Stimulated activated CD4-positive, alpha-beta T cell treated with anti-CD3 and anti-CD28 coated beads, Interleukin-12 subunit alpha, Interleukin-12 subunit beta, amount 100 ng/mL, for 24 hours (primary cell): Measurements from ENCODE around the gene SATB1.
"Not testable (repeated sequence)": the region's sequence is repeated elsewhere in the genome, so short reads cannot be mapped to it uniquely, and the experiment has no call there.

Experiments
- DNase-seq, 2 experiments: peaks; one replicate each; pipeline ENCODE4 v3.0.0-alpha.2; 2020; ENCODE audit warnings: low read depth in 2 of 2

SATB1 gene

DNA sequence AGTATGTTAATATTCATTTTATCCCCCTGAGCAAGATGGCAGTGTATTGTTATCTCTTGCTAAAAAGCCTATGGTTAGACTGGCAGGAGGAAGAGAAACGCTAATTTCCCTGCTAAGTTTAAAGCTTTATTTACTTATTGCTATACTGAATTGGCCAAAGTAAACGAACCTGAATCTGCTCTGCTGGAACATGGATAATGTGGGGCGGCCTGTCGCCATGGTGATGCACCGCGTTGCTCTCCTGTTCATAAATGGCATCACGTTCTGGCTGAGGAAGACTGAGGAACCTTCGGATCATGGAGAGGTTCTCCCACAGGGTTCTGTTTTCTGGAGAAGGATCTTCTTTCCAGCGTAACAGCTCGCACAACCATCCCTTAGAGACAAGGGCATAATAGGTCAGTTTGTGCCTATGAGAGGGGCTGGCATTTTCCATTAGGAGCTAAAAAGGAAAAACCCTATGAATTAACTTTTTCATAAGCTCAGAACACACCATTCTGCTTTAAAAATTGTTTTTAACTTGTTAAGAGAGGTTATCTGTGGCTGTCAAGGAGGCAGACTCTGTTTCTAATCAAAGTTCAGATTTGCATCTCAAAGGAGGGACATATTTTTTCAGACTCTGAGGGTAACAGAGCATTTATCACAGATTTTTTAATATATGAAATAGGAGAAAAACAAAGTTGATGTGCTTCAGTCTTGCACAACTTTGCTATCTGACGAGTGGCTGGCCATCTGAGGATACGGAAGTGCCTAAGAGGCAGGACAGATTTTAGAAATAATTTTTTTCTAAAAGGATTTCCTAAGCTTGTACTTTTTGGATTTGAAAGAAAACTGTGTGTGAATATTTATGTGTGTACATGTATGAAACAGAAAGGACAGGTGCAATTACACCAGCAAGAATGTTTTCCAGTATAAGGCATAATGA is 73.1 kb downstream of the SATB1 start:
- no peak for DNase-seq

DNA sequence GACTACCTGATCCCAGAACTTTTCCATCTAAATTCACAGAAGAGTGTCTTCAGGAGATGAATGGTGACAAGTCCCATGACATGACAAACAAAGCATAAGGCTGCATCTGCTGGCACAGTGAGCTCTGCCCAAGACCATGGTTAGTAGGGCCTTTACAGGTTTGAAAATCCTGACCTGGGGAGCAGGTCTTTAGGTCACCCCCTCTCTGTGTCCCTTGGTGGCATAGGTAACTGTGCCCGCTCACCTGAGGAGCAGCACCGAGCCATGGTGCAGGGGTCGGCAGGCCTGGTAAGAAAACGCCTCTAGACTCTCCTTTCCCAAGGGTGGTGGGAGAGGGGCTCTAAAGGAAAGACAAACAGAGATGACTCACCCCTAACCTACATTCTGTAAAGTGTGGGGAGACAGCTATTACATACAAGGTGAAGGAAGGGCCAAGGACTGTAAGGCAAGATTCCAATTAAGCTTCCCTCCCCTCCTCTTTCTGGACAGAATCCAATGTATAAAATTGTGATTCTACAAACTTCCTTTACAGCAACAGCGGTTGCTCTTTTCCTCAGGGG is 74.0 kb downstream of the SATB1 start:
- DNase-seq: no peak

DNA sequence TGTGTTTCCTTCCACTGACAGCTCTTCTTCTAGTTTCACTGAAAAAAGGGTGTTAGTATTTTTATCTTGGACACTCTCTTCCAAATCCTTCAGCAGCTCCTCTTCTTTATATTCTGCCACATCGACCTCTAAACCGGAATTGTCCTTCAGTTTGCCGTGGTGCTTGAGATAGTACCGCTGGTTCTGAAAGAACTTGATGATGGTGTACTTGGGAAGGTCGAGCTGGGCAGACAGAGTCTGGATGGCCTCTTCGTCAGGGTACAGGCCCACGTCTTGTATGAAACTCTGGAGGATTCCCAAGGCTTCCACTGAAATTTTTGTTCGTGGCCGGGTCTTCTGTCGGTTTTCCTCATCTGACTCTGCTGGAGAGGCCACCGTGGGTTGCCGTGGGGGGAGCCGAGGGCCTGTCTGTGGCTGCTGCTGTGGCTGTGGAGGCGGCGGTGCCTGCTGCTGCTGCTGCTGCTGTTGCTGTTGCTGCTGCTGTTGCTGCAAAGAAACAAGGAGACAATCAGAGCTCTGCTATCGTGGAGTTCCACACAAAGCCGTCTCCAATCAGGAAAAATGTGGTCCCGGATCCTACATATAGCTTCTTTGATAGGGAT is 75.8 kb downstream of the SATB1 start:
- no peak for DNase-seq

DNA sequence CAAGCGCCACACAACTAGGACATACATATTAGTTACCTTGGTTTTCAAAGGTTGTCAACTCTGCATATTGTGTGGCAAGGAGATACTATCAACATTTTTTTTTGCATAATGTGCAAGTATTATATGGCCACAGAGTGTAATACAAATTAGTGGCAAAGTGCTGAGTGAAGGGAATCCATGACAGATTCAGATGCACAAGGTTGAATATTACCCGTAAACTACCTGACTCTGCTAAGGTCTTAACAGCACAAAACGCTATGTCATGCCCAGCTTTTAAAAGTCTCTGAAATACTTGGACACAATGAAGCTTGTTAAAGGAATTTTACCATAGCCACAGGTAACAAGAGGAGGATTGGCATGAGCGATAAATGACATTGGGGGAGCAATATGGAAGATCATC is 79.0 kb downstream of the SATB1 start:
- DNase-seq: no peak

DNA sequence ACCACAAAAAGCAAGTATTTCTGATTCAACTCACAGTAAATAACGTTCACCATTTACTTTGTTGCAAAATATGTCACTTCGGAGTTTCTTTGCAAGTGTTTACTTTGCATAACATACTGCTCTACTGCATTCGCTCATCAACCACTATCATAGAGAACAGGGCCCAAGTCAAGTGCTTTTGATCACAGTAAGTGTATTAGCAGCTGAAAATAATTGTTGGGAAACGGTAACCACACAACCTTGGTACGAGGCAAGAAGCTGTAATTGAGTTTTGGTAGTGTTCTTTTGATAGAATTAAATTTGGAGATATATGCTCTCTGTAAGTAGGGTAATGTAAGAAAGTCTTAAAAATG is 80.1 kb downstream of the SATB1 start:
- DNase-seq: no peak

DNA sequence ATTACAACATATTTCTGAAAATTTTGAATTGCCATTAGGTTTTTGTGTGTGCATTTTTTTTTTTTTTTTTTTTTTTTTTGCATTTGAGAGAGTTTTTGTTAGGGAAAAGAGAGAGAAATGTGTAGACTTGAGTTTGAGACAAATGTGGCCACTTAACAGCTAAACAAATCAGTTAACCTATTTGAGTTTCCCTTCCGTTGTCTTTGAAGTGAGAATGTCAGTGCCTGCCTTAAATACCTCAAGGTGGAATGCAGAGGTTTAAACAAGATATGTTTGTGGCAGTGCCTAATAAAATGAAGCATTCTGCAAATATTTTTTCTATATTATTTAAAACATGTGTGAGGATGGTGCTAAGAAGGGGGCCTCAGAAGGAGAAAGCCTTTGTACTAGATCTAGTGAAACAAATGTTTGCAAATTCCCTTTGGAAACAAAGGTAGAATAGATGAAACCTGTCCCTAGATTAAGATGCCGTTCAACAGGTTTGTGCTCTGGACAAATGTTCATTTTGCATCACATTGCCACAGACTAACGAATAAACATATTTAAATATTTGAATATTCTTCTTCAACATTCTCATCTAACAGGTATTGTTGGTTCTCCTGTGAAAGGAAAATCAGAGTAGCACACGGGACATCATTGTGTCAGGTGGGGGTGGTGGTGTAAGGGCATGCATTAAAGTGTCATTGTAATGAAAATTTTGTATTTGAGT is 80.7 kb downstream of the SATB1 start:
- DNase-seq: no peak

DNA sequence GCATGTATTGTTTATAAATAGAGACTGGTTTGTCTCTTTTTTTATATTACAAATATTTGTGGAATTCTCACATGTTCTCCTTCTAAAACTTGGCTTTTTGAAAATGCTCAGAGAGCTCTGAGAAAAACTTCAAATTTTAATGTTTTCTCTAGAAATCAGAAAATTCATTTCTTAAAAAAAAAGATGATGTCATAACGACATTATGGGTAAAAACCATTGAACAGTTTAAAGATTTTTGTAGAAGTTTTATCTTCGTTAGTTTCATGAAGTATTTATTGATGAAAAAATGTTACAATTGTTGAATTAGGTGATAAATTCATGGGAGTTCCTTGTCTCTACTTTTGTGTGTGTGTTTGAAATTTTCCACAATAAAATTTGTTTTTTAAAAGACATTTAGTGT is 81.3 kb downstream of the SATB1 start:
- DNase-seq: no peak

DNA sequence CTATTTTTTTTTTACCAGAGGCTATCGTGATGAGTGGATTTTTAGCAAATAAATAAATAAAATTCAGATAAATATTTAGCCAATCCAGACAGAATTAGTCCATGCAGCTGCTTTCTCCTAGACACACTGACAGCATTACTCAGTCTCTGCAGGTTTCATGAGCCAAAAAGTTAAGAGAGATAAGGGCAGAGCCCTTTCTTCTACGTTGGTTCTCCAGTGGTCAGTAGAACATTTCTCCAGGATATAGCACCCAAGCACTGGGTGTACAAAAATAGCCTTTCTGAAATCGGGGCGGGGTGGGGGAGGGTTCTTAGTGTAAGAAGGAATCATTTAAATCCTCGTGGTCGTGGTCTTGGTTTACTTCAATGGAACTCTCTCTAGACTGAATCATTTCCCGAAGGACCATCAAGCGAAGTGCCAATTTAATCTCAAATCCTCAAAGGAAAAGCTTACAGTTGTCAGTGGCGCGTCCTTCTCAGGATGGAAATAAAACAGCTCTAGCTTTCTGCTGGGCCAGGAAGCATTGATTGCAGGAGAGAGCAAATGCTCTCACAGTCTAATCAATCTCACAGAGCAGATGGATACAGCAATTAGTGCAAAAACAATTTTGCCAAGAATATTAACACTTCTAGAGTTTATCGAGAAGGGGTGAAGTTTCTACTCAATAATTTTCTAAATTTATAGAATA is 86.2 kb downstream of the SATB1 start:
- DNase-seq: no peak

DNA sequence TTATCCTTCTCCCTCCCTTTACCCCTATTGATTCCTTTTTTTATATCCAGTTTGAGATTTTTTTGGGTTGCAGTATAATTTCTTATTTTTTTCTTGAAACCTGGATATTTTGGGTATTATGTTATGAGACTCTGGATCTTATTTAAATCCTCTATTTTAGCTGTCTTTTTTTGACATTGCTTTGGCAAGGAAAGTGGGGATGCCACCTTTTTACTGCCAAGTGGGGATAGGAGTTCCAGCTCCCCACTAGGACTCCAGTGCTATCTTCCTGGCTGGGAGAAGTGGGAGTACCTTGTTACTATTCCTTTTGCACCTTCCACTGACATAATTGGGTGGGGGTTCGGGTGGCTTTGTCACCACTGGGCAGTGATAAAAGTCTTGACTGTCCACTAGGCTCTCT is 87.9 kb downstream of the SATB1 start:
- DNase-seq: no peak

DNA sequence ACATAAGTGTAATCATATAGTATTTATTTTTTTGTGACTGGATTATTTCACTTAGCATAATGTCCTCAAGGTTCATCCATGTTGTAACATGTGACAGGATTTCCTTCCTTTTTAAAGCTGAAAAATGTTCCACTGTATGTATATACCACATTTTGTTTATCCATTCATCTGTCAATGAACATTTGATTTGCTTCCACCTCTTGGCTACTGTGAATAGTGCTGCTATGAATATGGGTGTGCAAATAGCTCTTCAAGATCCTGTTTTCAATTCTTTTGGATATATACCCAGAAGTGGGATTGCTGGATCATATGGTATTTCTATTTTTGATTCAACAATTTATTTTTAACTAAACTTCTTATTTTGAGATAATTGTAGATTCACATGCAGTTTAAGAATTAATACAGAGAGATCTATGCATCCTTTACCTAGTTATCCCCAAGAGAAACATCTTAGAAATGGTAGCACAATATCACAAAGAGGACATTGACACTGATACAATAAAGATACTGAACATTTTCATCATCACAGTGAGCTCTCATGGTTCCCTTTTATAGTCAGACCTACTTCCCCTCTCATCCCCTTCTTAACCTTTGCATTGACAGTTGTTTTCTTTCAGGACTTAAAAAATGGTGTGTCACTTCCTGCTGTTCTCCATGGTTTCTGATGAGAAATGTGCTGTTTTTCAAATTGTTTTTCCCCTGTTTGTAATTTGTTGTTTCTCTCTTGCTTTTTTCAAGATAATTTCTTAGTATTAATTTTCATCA is 90.1 kb downstream of the SATB1 start:
- DNase-seq: no peak

DNA sequence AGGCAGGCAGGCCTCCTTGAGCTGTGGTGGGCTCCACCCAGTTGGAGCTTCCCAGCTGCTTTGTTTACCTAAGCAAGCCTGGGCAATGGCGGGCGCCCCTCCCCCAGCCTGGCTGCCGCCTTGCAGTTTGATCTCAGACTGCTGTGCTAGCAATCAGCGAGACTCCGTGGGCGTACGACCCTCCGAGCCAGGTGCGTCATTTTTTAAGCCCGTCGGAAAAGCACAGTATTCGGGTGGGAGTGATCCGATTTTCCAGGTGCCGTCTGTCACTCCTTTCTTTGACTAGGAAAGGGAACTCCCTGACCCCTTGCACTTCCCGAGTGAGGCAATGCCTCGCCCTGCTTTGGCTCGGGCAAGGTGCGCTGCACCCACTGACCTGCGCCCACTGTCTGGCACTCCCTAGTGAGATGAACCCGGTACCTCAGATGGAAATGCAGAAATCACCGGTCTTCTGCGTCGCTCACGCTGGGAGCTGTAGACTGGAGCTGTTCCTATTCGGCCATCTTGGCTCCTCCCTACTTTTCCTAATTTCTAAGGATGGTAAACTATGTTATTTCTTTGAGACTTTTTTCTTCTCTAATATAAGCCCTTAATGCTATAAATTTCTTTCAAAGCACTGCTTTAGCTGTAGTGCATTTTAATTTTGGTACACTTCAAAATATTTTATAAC is 94.2 kb downstream of the SATB1 start:
- not testable (repeated sequence) for DNase-seq

DNA sequence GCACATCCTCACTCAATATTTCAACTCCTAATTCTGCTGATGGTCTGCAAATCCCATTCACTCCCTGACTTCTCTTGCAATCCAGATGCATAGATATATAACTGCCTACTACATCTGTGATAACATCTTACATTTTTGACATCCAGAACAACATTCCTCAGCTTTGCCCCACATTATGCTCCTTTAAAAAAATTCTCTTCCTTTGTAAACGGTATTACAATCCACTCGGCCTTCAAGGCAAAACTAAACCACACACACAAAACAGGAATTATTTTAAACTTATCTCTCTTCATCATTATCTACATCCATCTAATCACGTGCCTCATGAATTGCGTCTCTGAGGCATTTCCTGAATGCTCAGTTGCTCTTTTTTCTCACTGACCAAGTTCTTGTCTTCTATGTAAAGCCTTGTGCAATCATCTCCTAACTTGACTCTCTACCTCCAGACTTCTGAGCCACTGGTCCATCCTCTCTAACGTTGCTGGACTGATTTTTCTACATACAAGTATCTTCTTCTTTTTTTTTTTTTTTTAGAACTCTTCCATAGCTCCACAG is 117.0 kb downstream of the SATB1 start:
- no peak for DNase-seq

DNA sequence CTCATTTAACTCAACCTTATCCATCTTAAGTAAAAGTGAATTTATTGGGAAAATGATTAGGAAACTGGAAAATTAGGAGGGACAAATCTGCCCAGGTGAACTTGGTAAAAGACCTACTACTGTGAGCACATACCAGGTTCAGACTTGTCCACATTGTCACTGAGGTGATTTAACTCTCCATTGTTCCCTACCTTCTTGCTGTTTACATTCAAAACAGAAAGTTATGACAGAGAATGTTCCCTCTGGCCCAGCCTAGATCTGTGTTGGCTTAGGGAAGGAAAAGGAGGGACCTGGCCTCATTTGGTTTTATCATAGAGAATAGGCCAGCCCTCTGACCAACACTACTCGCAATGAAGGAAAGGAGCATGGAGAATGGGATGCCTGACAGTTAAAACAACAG is 117.6 kb downstream of the SATB1 start:
- DNase-seq: no peak

DNA sequence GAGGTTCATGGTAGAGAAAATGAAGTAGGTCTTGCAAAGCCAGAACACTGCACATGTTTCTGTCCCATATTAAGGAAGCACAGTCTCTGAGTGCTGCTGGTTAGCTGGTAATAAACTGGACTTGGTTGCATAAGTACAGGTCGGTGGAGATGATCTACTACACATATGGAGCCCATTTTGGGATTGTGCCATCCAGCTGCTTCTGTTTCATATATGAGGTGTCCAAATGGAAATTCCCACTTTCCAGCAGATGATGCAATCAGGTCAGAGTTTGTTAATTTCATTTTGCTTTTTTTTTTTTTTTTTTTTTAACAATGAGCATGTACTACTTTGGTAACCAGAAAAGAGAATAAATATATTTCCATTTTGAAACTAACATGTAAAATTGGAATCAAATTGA is 122.6 kb downstream of the SATB1 start:
- no peak for DNase-seq

DNA sequence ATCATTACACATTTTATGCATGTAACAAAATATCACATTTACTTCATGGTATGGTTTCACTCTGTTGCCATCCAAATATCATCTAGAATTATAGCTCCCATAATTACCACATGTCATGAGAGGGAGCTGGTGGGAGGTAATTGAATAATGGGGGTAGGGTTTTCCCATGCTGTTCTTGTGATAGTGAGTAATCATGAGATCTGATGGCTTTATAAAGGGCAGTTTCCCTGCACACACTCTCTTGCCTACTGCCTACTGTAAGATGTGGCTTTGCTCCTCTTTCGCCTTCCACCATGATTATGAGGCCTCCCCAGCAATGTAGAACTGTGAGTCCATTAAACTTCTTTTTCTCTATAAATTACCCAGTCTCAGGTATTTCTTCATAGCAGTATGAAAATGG is 123.4 kb downstream of the SATB1 start:
- DNase-seq: no peak

DNA sequence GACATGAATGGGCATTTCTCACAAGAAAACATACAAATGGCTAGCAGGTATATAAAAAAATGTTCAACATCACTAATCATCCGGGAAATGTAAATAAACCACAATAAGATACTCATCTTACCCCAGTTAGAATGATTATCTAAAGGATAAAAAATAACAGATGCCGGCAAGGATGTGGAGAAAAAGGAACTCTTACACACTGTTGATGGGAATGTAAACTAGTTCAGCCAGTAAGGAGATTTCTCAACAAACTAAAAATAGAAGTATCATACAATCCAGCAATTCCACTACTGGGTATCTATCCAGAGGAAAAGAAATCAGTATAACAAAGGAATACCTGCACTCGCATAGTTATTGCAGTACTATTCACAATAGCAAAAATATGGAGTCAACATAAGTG is 124.2 kb downstream of the SATB1 start:
- no peak for DNase-seq

DNA sequence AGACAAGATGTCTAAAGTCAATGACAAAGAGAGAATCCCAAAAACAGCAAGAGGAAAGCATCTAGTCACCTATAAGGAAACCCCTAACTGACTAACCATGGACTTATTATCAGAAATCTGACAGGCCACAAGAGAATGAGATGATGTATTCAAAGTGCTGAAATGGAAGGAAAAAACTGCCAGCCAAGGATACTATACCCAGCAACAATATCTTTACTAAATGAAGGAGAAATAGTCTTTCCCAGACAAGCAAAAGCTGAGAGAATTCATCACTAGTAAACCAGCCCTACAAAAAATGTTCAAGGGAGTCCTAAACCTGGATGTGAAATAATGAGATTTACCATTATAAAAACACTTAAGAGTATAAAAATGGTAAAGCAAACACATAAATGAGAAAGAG is 128.0 kb downstream of the SATB1 start:
- no peak for DNase-seq
